Activated CD8-positive, alpha-beta T cell treated with anti-CD3 and anti-CD28 coated beads for 36 hours (primary cell): ENCODE results near the gene NUFIP1. TPM values are rescaled to one million over a fixed set of nuclear protein-coding genes. Genes with fewer than 3 reads are reported as not detected.
"Not testable (repeated sequence)": the region's sequence is repeated elsewhere in the genome, so short reads cannot be mapped to it uniquely, and the experiment has no call there.

Source experiments
- ATAC-seq: fragments of 200-7000 bp; cut with Tn5 transposase; one replicate; pipeline ENCODE4 v1.10.0; 2021; ENCODE audit warnings: mild to moderate bottlenecking, moderate library complexity
- CTCF ChIA-PET: fragments of 350-600 bp; sonication (Branson Sonifier 250); formaldehyde crosslinking; loops from one replicate; lab custom pipeline; 2021; ENCODE audit warnings: antibody characterized with exemption; lab: Charles Lee
- POLR2A ChIA-PET: fragments of 350-600 bp; sonication (Branson Sonifier 250); formaldehyde crosslinking; loops from one replicate; lab custom pipeline; 2021; ENCODE audit warnings: antibody characterized with exemption; lab: Charles Lee
- DNase-seq: peaks from one replicate; pipeline ENCODE4 v3.0.0-alpha.2; 2020
- H3K27ac Mint-ChIP-seq: one replicate; pipeline ENCODE4 v1.8.0; 2021; ENCODE audit warnings: mild to moderate bottlenecking, mixed read lengths
- H3K27me3 Mint-ChIP-seq: one replicate; pipeline ENCODE4 v1.8.0; 2021; ENCODE audit warnings: mixed read lengths
- H3K36me3 Mint-ChIP-seq: one replicate; pipeline ENCODE4 v1.8.0; 2021; ENCODE audit warnings: low read depth, mixed read lengths
- H3K4me1 Mint-ChIP-seq: one replicate; pipeline ENCODE4 v1.8.0; 2021; ENCODE audit warnings: low read depth, mixed read lengths
- H3K4me3 Mint-ChIP-seq: one replicate; pipeline ENCODE4 v1.8.0; 2021; ENCODE audit warnings: mild to moderate bottlenecking, moderate library complexity, mixed read lengths
- H3K9me3 Mint-ChIP-seq: one replicate; pipeline ENCODE4 v1.8.0; 2021; ENCODE audit warnings: mixed read lengths
- intact Hi-C: fragments of 100-400 bp; cut with micrococcal nuclease; formaldehyde crosslinking; loops from one replicate; pipeline ENCODE4 v1.10.0; 2022
- total RNA-seq, 2 experiments: library from RNA; stranded (reverse); gene quantifications; one replicate each; pipeline ENCODE4 v1.2.3, GENCODE V29; 2021
- TF ChIP-seq, protein P1 (sequence below): fragments of 200-600 bp; IDR thresholded peaks from one replicate; pipeline ENCODE4 v1.8.0; 2022; ENCODE audit warnings: antibody characterized with exemption, mild to moderate bottlenecking

NUFIP1 gene
- total RNA-seq, 2 experiments from 2014 or later = 10.4 to 11.2 TPM

DNA sequence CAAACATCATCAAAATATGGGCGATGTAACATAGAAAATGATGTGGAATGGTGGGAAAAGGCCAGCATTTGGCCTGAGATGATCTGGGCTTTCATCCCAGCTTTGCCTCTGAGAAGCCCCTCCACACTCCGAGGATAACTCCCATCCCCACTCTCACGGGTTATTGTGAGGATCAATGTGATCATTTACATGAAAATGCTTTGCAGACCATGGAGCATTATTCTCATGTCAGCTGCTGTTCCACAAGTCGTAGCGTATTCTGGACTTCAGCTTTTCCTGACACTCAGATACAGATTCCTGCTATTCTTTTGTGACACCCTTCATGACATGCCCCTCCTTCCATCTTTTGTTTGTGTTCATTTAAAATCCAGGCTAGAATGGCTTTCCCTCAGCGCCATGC lies 86.5 kb downstream of the NUFIP1 start:
- H3K27ac Mint-ChIP-seq = no peak overlapping the region
- no peaks in the 10 kb centered on the region for H3K36me3 Mint-ChIP-seq
- TF ChIP-seq, protein P1, sequence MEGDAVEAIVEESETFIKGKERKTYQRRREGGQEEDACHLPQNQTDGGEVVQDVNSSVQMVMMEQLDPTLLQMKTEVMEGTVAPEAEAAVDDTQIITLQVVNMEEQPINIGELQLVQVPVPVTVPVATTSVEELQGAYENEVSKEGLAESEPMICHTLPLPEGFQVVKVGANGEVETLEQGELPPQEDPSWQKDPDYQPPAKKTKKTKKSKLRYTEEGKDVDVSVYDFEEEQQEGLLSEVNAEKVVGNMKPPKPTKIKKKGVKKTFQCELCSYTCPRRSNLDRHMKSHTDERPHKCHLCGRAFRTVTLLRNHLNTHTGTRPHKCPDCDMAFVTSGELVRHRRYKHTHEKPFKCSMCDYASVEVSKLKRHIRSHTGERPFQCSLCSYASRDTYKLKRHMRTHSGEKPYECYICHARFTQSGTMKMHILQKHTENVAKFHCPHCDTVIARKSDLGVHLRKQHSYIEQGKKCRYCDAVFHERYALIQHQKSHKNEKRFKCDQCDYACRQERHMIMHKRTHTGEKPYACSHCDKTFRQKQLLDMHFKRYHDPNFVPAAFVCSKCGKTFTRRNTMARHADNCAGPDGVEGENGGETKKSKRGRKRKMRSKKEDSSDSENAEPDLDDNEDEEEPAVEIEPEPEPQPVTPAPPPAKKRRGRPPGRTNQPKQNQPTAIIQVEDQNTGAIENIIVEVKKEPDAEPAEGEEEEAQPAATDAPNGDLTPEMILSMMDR = no peak
- ChIA-PET CTCF (no interaction called here), POLR2A (no interaction called here)
- H3K27me3 Mint-ChIP-seq = peaks cover 7% of the 10 kb centered on the region
- no peak overlapping the region for H3K4me3 Mint-ChIP-seq
- ATAC-seq (no peak), DNase-seq (no peak)
- intact Hi-C loops = no loop called here
- no peaks in the 10 kb centered on the region for H3K9me3 Mint-ChIP-seq
- H3K4me1 Mint-ChIP-seq = no peaks in the 10 kb centered on the region

DNA sequence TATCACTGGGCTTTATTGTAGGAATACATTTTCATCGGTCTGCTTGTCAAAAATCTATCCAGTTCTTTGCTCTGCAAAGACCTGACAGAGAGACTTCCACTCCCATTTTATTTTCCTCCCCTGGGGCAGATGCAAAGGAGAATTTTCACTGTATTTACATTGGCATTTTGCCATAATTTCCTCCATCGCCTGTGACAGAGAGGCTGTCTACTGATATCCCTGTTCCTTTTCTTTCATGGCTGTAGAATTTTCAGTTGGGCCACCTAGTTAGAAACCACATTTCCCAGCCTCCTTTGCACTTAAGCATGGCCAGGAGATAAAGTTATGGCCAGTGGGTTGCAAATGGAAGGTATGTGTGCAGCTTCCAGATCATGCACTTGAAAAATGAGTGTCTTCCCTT lies 89.3 kb downstream of the NUFIP1 start:
- Mint-ChIP-seq H3K36me3 (no peaks in the 10 kb centered on the region), H3K4me3 (no peak overlapping the region), H3K27me3 (peaks cover 7% of the 10 kb centered on the region), H3K27ac (no peak overlapping the region), H3K9me3 (no peaks in the 10 kb centered on the region), H3K4me1 (no peaks in the 10 kb centered on the region)
- TF ChIP-seq, protein P1 = no peak
- intact Hi-C loops = no loop called here
- POLR2A ChIA-PET = no interaction called here
- DNase-seq (no peak), ATAC-seq (no peak)
- CTCF ChIA-PET = no interaction called here

DNA sequence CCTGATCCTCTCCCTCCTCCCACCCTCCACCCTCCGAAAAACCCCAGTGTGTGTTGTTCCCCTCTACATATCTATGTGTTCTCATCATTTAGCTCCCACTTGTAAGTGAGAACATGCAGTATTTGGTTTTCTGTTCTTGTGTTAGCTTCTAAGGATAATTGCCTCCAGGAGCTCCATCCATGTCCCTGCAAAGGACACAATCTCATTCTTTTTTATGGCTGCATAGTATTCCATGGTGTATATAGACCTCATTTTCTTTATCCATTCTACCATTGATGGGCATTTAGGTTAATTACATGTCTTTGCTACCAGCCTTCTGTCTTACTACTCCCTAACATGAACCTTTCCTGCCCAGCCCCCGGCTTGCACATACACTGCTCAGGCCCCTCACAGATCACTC lies 91.0 kb downstream of the NUFIP1 start:
- POLR2A ChIA-PET, intact Hi-C loops, H3K9me3 Mint-ChIP-seq, H3K27ac Mint-ChIP-seq, H3K27me3 Mint-ChIP-seq, H3K36me3 Mint-ChIP-seq, CTCF ChIA-PET, H3K4me1 Mint-ChIP-seq, DNase-seq, ATAC-seq, H3K4me3 Mint-ChIP-seq: not testable (repeated sequence)

DNA sequence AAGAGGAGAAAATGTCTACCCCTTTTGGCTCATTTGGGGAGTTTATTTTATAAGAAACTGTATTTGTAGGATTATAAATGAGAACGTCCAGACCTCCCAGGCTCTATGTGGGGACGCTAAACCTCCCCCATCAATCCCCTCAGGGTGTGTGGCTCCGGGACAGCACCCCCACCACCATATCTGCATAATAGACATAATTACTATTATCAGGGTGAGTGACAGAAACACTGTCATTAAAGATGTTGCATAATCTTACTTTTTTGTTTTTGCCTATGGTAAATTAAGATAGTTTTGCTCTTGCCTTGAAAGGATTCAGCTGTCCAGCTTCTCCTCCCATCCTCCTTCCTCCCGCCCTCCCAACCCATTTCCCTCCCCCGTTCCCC lies 93.3 kb downstream of the NUFIP1 start:
- Mint-ChIP-seq H3K4me1 (no peaks in the 10 kb centered on the region), H3K27me3 (peaks cover 2% of the 10 kb centered on the region), H3K4me3 (no peak overlapping the region), H3K27ac (no peak overlapping the region), H3K36me3 (no peaks in the 10 kb centered on the region), H3K9me3 (no peaks in the 10 kb centered on the region)
- no peak for ATAC-seq
- ChIA-PET POLR2A (no interaction called here), CTCF (no interaction called here)
- TF ChIP-seq, protein P1 = no peak
- intact Hi-C loops = no loop called here
- no peak for DNase-seq

DNA sequence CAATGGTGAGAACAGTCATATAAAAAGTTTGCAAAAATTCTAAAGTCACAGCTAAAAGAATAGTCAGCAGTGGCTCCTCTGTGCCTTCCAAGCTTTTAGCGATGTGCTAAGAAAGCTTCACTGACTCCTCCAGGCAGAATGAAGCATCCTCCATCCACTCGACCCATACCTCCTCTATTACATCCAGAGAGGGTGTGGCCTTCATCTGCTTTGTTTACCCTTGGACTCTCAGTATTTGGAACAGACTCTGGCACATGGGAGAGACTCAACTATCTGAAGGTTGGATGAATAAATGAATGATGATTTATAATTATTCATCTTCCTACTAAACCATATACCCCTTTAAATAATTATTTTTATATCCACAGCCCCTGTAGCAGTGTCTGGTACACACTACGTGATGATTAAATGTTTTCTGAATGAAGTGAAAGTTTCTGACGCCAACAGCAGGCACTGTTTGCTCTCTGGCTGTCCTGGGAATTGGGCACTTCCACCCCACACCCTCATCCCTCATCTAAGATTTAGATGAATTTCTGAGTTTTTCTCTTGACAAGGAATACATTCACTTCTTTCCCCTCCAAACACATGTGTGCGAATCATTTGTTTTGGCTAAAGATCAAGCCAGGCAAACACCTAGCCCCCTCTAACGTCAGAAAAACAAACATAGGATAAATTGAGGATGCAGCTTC lies 93.9 kb downstream of the NUFIP1 start:
- POLR2A ChIA-PET = no interaction called here
- TF ChIP-seq, protein P1 = no peak
- H3K36me3 Mint-ChIP-seq = no peaks in the 10 kb centered on the region
- peaks cover 2% of the 10 kb centered on the region for H3K27me3 Mint-ChIP-seq
- intact Hi-C loops = no loop called here
- ATAC-seq (no peak), DNase-seq (no peak)
- H3K4me3 Mint-ChIP-seq = no peak overlapping the region
- CTCF ChIA-PET = no interaction called here
- H3K9me3 Mint-ChIP-seq = no peaks in the 10 kb centered on the region
- H3K4me1 Mint-ChIP-seq = no peaks in the 10 kb centered on the region
- no peak overlapping the region for H3K27ac Mint-ChIP-seq
